NB4 (cell line): Measurements from ENCODE around the gene CALCA.

Source experiments
- CTCF ChIP-seq: IDR thresholded peaks from one replicate; pipeline ENCODE4 v1.5.1; 2012; ENCODE audit warnings: low read depth, low read length
- POLR2A ChIP-seq: IDR thresholded peaks from 2 replicates; pipeline ENCODE4 v1.6.1; 2011; ENCODE audit warnings: mild to moderate bottlenecking; ENCODE audit not compliant: insufficient read length; ENCODE audit errors: extremely low read depth

GRCh38 chr11:14953904-14954303, 18.2 kb downstream of the CALCA start:
- TF ChIP-seq CTCF, result no peak
- TF ChIP-seq POLR2A, result no peak
